Colonic mucosa (tissue), 4 donors: ENCODE data around the gene MCEMP1. TPM values are rescaled to one million over a fixed set of nuclear protein-coding genes. Genes with fewer than 3 reads are reported as not detected.
A peak's percentile ranks its signal among the peaks of the same experiment; 100 is the strongest.

Experiments
- DNase-seq: peaks from one replicate; pipeline ENCODE4 v3.0.0-alpha.2; 2020
- H3K27ac ChIP-seq: fragments of 200-600 bp; one replicate; pipeline ENCODE4 v1.8.0; 2021
- H3K27me3 ChIP-seq: fragments of 200-600 bp; one replicate; pipeline ENCODE4 v1.8.0; 2021
- H3K36me3 ChIP-seq: fragments of 200-600 bp; one replicate; pipeline ENCODE4 v1.8.0; 2021
- H3K4me1 ChIP-seq: fragments of 200-600 bp; one replicate; pipeline ENCODE4 v1.8.0; 2021; ENCODE audit warnings: mild to moderate bottlenecking
- H3K4me3 ChIP-seq: fragments of 200-600 bp; one replicate; pipeline ENCODE4 v1.8.0; 2021
- H3K9ac ChIP-seq, 2 donors: one replicate each; pipeline ENCODE4 v1.7.0; 2013; ENCODE audit warnings: control low read depth in 2 of 2, low read depth in 2 of 2, low read length in 2 of 2
- H3K9me3 ChIP-seq: fragments of 200-600 bp; one replicate; pipeline ENCODE4 v1.8.0; 2021
- CTCF ChIP-seq: fragments of 200-600 bp; IDR thresholded peaks from one replicate; pipeline ENCODE4 v1.8.0; 2022; ENCODE audit warnings: antibody characterized with exemption, mild to moderate bottlenecking
- intact Hi-C: fragments of 100-400 bp; cut with DNase I; formaldehyde crosslinking; loops from one replicate; pipeline ENCODE4 v1.14.1; 2022
- total RNA-seq, 2 donors: library from RNA; stranded (reverse); fragmentation: NEBNext Ultra II Directional in 1 of 2; extraction: Animal tissue kit (Norgen Biotek cat#: 25700) in 1 of 2; gene quantifications; one replicate each; pipeline ENCODE4 v1.2.1, GENCODE V29; 2021
- donor health status: healthy.
- donor health status: DM: no; HTN: no; CAD: no.
- donor health status: DM: no; HTN: no; CAD: no.

The MCEMP1 gene
- total RNA-seq, 2 donors from 2014 or later, result 0.20 TPM; not detected in 1

- H3K27me3 ChIP-seq, result no peaks in the 10 kb centered on the region
- H3K36me3 ChIP-seq, result no peaks in the 10 kb centered on the region
- peak overlapping the region in 1 of 2 donors; percentile 26 for H3K9ac ChIP-seq
- H3K4me3 ChIP-seq, result no peak overlapping the region
- peak; percentile 98 for TF ChIP-seq CTCF
- no peak overlapping the region for H3K27ac ChIP-seq
- no peaks in the 10 kb centered on the region for H3K9me3 ChIP-seq
- peak; percentile 91 for DNase-seq
- intact Hi-C loops, result no loop called here
- H3K4me1 ChIP-seq, result no peaks in the 10 kb centered on the region
Measured at GRCh38 chr19:7652061-7652641, 24.7 kb upstream of the MCEMP1 start.

GRCh38 chr19:7654401-7654800 is 22.5 kb upstream of the MCEMP1 start:
- Histone ChIP-seq H3K9ac (no peak overlapping the region), H3K9me3 (no peaks in the 10 kb centered on the region), H3K27me3 (no peaks in the 10 kb centered on the region), H3K4me1 (no peaks in the 10 kb centered on the region), H3K4me3 (no peak overlapping the region), H3K36me3 (no peaks in the 10 kb centered on the region), H3K27ac (no peak overlapping the region)
- no peak for TF ChIP-seq CTCF
- intact Hi-C loops, result no loop called here
- no peak for DNase-seq

- no peak for DNase-seq
- H3K27ac ChIP-seq, result no peak overlapping the region
- H3K4me1 ChIP-seq, result no peaks in the 10 kb centered on the region
- no peak overlapping the region for H3K9ac ChIP-seq
- no peaks in the 10 kb centered on the region for H3K27me3 ChIP-seq
- intact Hi-C loops, result no loop called here
- TF ChIP-seq CTCF, result no peak
- no peak overlapping the region for H3K4me3 ChIP-seq
- H3K36me3 ChIP-seq, result no peaks in the 10 kb centered on the region
- no peaks in the 10 kb centered on the region for H3K9me3 ChIP-seq
Measured at GRCh38 chr19:7655581-7655980, 21.3 kb upstream of the MCEMP1 start.

- TF ChIP-seq CTCF, result no peak
- intact Hi-C loops, result no loop called here
Measured at GRCh38 chr19:7657131-7657751, 19.6 kb upstream of the MCEMP1 start.

GRCh38 chr19:7658219-7658686 is 18.6 kb upstream of the MCEMP1 start:
- no peak for TF ChIP-seq CTCF
- intact Hi-C loops, result no loop called here
- H3K36me3 ChIP-seq, result no peaks in the 10 kb centered on the region
- no peaks in the 10 kb centered on the region for H3K4me1 ChIP-seq
- no peak overlapping the region for H3K9ac ChIP-seq
- H3K27me3 ChIP-seq, result no peaks in the 10 kb centered on the region
- H3K4me3 ChIP-seq, result no peak overlapping the region
- H3K9me3 ChIP-seq, result no peaks in the 10 kb centered on the region
- no peak for DNase-seq
- H3K27ac ChIP-seq, result no peak overlapping the region

More at GRCh38 chr19:7657131-7657751, 19.6 kb upstream of the MCEMP1 start:
- DNase-seq, result no peak
- Histone ChIP-seq H3K9me3 (no peaks in the 10 kb centered on the region), H3K4me1 (no peaks in the 10 kb centered on the region), H3K27ac (no peak overlapping the region), H3K36me3 (no peaks in the 10 kb centered on the region), H3K4me3 (no peak overlapping the region), H3K27me3 (no peaks in the 10 kb centered on the region), H3K9ac (no peak overlapping the region)
